ENCODE results near the gene SYTL3.

The SYTL3 gene

GRCh38 chr6:158711264-158711663, 61.4 kb downstream of the SYTL3 start:
- DNase-seq: no peak

GRCh38 chr6:158713469-158713868, 63.6 kb downstream of the SYTL3 start:
- ChIA-PET CTCF (no interaction called here), POLR2A (no interaction called here)
- no peak for DNase-seq
- WGBS (ENCODE audit: insufficient coverage): 95% methylated on average over 3 of the region's 6 CpGs
- H3K27ac ChIP-seq (ENCODE audit: insufficient read depth in 1 of 2, low read depth in 1 of 2, low read length in 2 of 2, poor library complexity in 1 of 2, severe bottlenecking in 2 of 2): no peak overlapping the region
- H3K4me3 ChIP-seq (ENCODE audit: control insufficient read depth in 1 of 7, extremely low read depth in 1 of 7, insufficient read depth in 4 of 7, low read depth in 2 of 7, low read length in 6 of 7): no peak overlapping the region
- H3K9me3 ChIP-seq (ENCODE audit: control extremely low read depth in 1 of 5, control insufficient read depth in 4 of 5, insufficient read depth in 2 of 5, low read depth in 1 of 5, low read length in 4 of 5): no peaks in the 10 kb centered on the region
- no peaks in the 10 kb centered on the region for H3K36me3 ChIP-seq (ENCODE audit: control insufficient read depth in 4 of 4, insufficient read depth in 4 of 4, low read length in 3 of 4)
- peaks cover 0 to 21% (median 1%) of the 10 kb centered on the region in 4 experiments for H3K4me1 ChIP-seq (ENCODE audit: control extremely low read depth in 1 of 4, control insufficient read depth in 4 of 4, insufficient read depth in 4 of 4, low read length in 3 of 4)
- no peaks in the 10 kb centered on the region for H3K27me3 ChIP-seq (replicated peaks in 2 of 5; ENCODE audit: control insufficient read depth in 4 of 5, insufficient read depth in 5 of 5, low read length in 4 of 5)

More at GRCh38 chr6:158711264-158711663, 61.4 kb downstream of the SYTL3 start:
- Histone ChIP-seq H3K27ac (ENCODE audit: insufficient read depth in 1 of 2, low read depth in 1 of 2, low read length in 2 of 2, poor library complexity in 1 of 2, severe bottlenecking in 2 of 2) (no peak overlapping the region), H3K4me1 (ENCODE audit: control extremely low read depth in 1 of 4, control insufficient read depth in 4 of 4, insufficient read depth in 4 of 4, low read length in 3 of 4) (peaks cover 0 to 14% (median 0%) of the 10 kb centered on the region in 4 experiments), H3K4me3 (ENCODE audit: control insufficient read depth in 1 of 7, extremely low read depth in 1 of 7, insufficient read depth in 4 of 7, low read depth in 2 of 7, low read length in 6 of 7) (no peak overlapping the region), H3K36me3 (ENCODE audit: control insufficient read depth in 4 of 4, insufficient read depth in 4 of 4, low read length in 3 of 4) (no peaks in the 10 kb centered on the region), H3K27me3 (replicated peaks in 2 of 5; ENCODE audit: control insufficient read depth in 4 of 5, insufficient read depth in 5 of 5, low read length in 4 of 5) (no peaks in the 10 kb centered on the region), H3K9me3 (ENCODE audit: control extremely low read depth in 1 of 5, control insufficient read depth in 4 of 5, insufficient read depth in 2 of 5, low read depth in 1 of 5, low read length in 4 of 5) (no peaks in the 10 kb centered on the region)
- ChIA-PET POLR2A (no interaction called here), CTCF (no interaction called here)
- WGBS (ENCODE audit: insufficient coverage): 93% methylated on average over 10 of the region's 10 CpGs

- H3K36me3 ChIP-seq (ENCODE audit: control insufficient read depth in 4 of 4, insufficient read depth in 4 of 4, low read length in 3 of 4): no peaks in the 10 kb centered on the region
- H3K9me3 ChIP-seq (ENCODE audit: control extremely low read depth in 1 of 5, control insufficient read depth in 4 of 5, insufficient read depth in 2 of 5, low read depth in 1 of 5, low read length in 4 of 5): no peaks in the 10 kb centered on the region
- ChIA-PET CTCF (interaction anchor here (0.7 kb wide), 1 partner anchor 12 kb away, joined by 3 read pairs; no protein-coding TSS in a partner anchor), POLR2A (interaction anchor here (0.6 kb wide), 2 partner anchors 22 to 258 kb away, joined by 3 to 4 read pairs; no protein-coding TSS in a partner anchor)
- no peaks in the 10 kb centered on the region for H3K27me3 ChIP-seq (replicated peaks in 2 of 5; ENCODE audit: control insufficient read depth in 4 of 5, insufficient read depth in 5 of 5, low read length in 4 of 5)
- H3K4me1 ChIP-seq (ENCODE audit: control extremely low read depth in 1 of 4, control insufficient read depth in 4 of 4, insufficient read depth in 4 of 4, low read length in 3 of 4): peaks cover 0 to 21% (median 1%) of the 10 kb centered on the region in 4 experiments
- DNase-seq: no peak
- WGBS (ENCODE audit: insufficient coverage): 89% methylated on average over 8 of the region's 8 CpGs
- H3K4me3 ChIP-seq (ENCODE audit: control insufficient read depth in 1 of 7, extremely low read depth in 1 of 7, insufficient read depth in 4 of 7, low read depth in 2 of 7, low read length in 6 of 7): no peak overlapping the region
- H3K27ac ChIP-seq (ENCODE audit: insufficient read depth in 1 of 2, low read depth in 1 of 2, low read length in 2 of 2, poor library complexity in 1 of 2, severe bottlenecking in 2 of 2): no peak overlapping the region
These were observed 64.9 kb downstream of the SYTL3 start for GRCh38 chr6:158714706-158715105.

GRCh38 chr6:158715330-158716311, 65.8 kb downstream of the SYTL3 start:
- Histone ChIP-seq H3K9me3 (ENCODE audit: control extremely low read depth in 1 of 5, control insufficient read depth in 4 of 5, insufficient read depth in 2 of 5, low read depth in 1 of 5, low read length in 4 of 5) (no peaks in the 10 kb centered on the region), H3K4me1 (ENCODE audit: control extremely low read depth in 1 of 4, control insufficient read depth in 4 of 4, insufficient read depth in 4 of 4, low read length in 3 of 4) (peaks cover 6 to 28% (median 6%) of the 10 kb centered on the region in 4 experiments), H3K4me3 (ENCODE audit: control insufficient read depth in 1 of 7, extremely low read depth in 1 of 7, insufficient read depth in 4 of 7, low read depth in 2 of 7, low read length in 6 of 7) (no peak overlapping the region), H3K27ac (ENCODE audit: insufficient read depth in 1 of 2, low read depth in 1 of 2, low read length in 2 of 2, poor library complexity in 1 of 2, severe bottlenecking in 2 of 2) (no peak overlapping the region), H3K36me3 (ENCODE audit: control insufficient read depth in 4 of 4, insufficient read depth in 4 of 4, low read length in 3 of 4) (no peaks in the 10 kb centered on the region), H3K27me3 (replicated peaks in 2 of 5; ENCODE audit: control insufficient read depth in 4 of 5, insufficient read depth in 5 of 5, low read length in 4 of 5) (no peaks in the 10 kb centered on the region)
- peak; percentile 9 to 57 (median 38) for DNase-seq
- POLR2A ChIA-PET: interaction anchor here (0.6 to 0.7 kb wide), 3 partner anchors 23 to 257 kb away, joined by 3 to 4 read pairs (median 3); no protein-coding TSS in a partner anchor
- CTCF ChIA-PET: interaction anchor here (0.5 to 1.2 kb wide), 5 partner anchors 12 to 1752 kb away, joined by 3 read pairs; no protein-coding TSS in a partner anchor
- 74% methylated on average over 12 of the region's 16 CpGs for WGBS (ENCODE audit: insufficient coverage)

GRCh38 chr6:158717341-158718330, 67.8 kb downstream of the SYTL3 start:
- Histone ChIP-seq H3K4me3 (ENCODE audit: control insufficient read depth in 1 of 7, extremely low read depth in 1 of 7, insufficient read depth in 4 of 7, low read depth in 2 of 7, low read length in 6 of 7) (no peak overlapping the region), H3K4me1 (ENCODE audit: control extremely low read depth in 1 of 4, control insufficient read depth in 4 of 4, insufficient read depth in 4 of 4, low read length in 3 of 4) (peaks cover 7 to 38% (median 13%) of the 10 kb centered on the region in 4 experiments), H3K9me3 (ENCODE audit: control extremely low read depth in 1 of 5, control insufficient read depth in 4 of 5, insufficient read depth in 2 of 5, low read depth in 1 of 5, low read length in 4 of 5) (no peaks in the 10 kb centered on the region), H3K27me3 (replicated peaks in 2 of 5; ENCODE audit: control insufficient read depth in 4 of 5, insufficient read depth in 5 of 5, low read length in 4 of 5) (no peaks in the 10 kb centered on the region), H3K27ac (ENCODE audit: insufficient read depth in 1 of 2, low read depth in 1 of 2, low read length in 2 of 2, poor library complexity in 1 of 2, severe bottlenecking in 2 of 2) (no peak overlapping the region), H3K36me3 (ENCODE audit: control insufficient read depth in 4 of 4, insufficient read depth in 4 of 4, low read length in 3 of 4) (no peaks in the 10 kb centered on the region)
- ChIA-PET POLR2A (no interaction called here), CTCF (interaction anchor here (0.8 to 1.8 kb wide), 5 partner anchors 11 to 77 kb away, joined by 3 to 6 read pairs (median 3); no protein-coding TSS in a partner anchor)
- peak in 2 of 3 donors; percentile 27 to 32 for DNase-seq
- WGBS (ENCODE audit: insufficient coverage): 96% methylated on average over 12 of the region's 16 CpGs

- H3K4me3 ChIP-seq (ENCODE audit: control insufficient read depth in 1 of 7, extremely low read depth in 1 of 7, insufficient read depth in 4 of 7, low read depth in 2 of 7, low read length in 6 of 7): no peak overlapping the region
- H3K27ac ChIP-seq (ENCODE audit: insufficient read depth in 1 of 2, low read depth in 1 of 2, low read length in 2 of 2, poor library complexity in 1 of 2, severe bottlenecking in 2 of 2): no peak overlapping the region
- H3K36me3 ChIP-seq (ENCODE audit: control insufficient read depth in 4 of 4, insufficient read depth in 4 of 4, low read length in 3 of 4): no peaks in the 10 kb centered on the region
- no peaks in the 10 kb centered on the region for H3K9me3 ChIP-seq (ENCODE audit: control extremely low read depth in 1 of 5, control insufficient read depth in 4 of 5, insufficient read depth in 2 of 5, low read depth in 1 of 5, low read length in 4 of 5)
- 92% methylated on average over 11 of the region's 13 CpGs for WGBS (ENCODE audit: insufficient coverage)
- no peaks in the 10 kb centered on the region for H3K27me3 ChIP-seq (replicated peaks in 2 of 5; ENCODE audit: control insufficient read depth in 4 of 5, insufficient read depth in 5 of 5, low read length in 4 of 5)
- ChIA-PET CTCF (interaction anchor here (0.7 to 1.8 kb wide), 8 partner anchors 11 to 91 kb away, joined by 3 to 6 read pairs (median 3); no protein-coding TSS in a partner anchor), POLR2A (no interaction called here)
- H3K4me1 ChIP-seq (ENCODE audit: control extremely low read depth in 1 of 4, control insufficient read depth in 4 of 4, insufficient read depth in 4 of 4, low read length in 3 of 4): peaks cover 7 to 31% (median 13%) of the 10 kb centered on the region in 4 experiments
- DNase-seq: peak in 1 of 3 donors; percentile 8
These were observed 68.7 kb downstream of the SYTL3 start for GRCh38 chr6:158718461-158719046.
